Activated T-cell treated with anti-CD3 and anti-CD28 coated beads for 4 hours (primary cell): Measurements from ENCODE around the gene TARP.

Experiments
- DNase-seq: peaks from one replicate; pipeline ENCODE4 v3.0.0-alpha.2; 2020

Gene TARP

GRCh38 chr7:38273286-38273995 is at the start of gene TARP:
TSS of gene TARP (minus strand) at chr7:38273636.
- DNase-seq, result no peak

GRCh38 chr7:38323156-38323555 is 49.7 kb upstream of the TARP start:
- DNase-seq, result no peak

- DNase-seq, result no peak
Measured at GRCh38 chr7:38322461-38322860, 49.0 kb upstream of the TARP start.

GRCh38 chr7:38321967-38322366 is 48.5 kb upstream of the TARP start:
- DNase-seq, result no peak

GRCh38 chr7:38321515-38321944 is 48.1 kb upstream of the TARP start:
- DNase-seq, result no peak

GRCh38 chr7:38321050-38321449 is 47.6 kb upstream of the TARP start:
- no peak for DNase-seq

- DNase-seq, result no peak
Measured at GRCh38 chr7:38319873-38320272, 46.4 kb upstream of the TARP start.

- no peak for DNase-seq
Measured at GRCh38 chr7:38318803-38319416, 45.5 kb upstream of the TARP start.

- no peak for DNase-seq
Measured at GRCh38 chr7:38318241-38318640, 44.8 kb upstream of the TARP start.

- DNase-seq, result no peak
Measured at GRCh38 chr7:38317515-38317914, 44.1 kb upstream of the TARP start.

GRCh38 chr7:38316733-38317360 is 43.4 kb upstream of the TARP start:
- no peak for DNase-seq

GRCh38 chr7:38315410-38315809 is 42.0 kb upstream of the TARP start:
- no peak for DNase-seq

- DNase-seq, result no peak
Measured at GRCh38 chr7:38312821-38313220, 39.4 kb upstream of the TARP start.

GRCh38 chr7:38311329-38311937 is 38.0 kb upstream of the TARP start:
- no peak for DNase-seq

- DNase-seq, result no peak
Measured at GRCh38 chr7:38310591-38311101, 37.2 kb upstream of the TARP start.

- no peak for DNase-seq
Measured at GRCh38 chr7:38309555-38309954, 36.1 kb upstream of the TARP start.

- DNase-seq, result no peak
Measured at GRCh38 chr7:38308140-38308539, 34.7 kb upstream of the TARP start.

- no peak for DNase-seq
Measured at GRCh38 chr7:38307640-38308039, 34.2 kb upstream of the TARP start.

GRCh38 chr7:38306914-38307313 is 33.5 kb upstream of the TARP start:
- no peak for DNase-seq

- DNase-seq, result no peak
Measured at GRCh38 chr7:38306171-38306570, 32.7 kb upstream of the TARP start.

GRCh38 chr7:38303866-38304265 is 30.4 kb upstream of the TARP start:
- no peak for DNase-seq

GRCh38 chr7:38300175-38300574 is 26.7 kb upstream of the TARP start:
- no peak for DNase-seq

GRCh38 chr7:38299275-38299931 is 26.0 kb upstream of the TARP start:
- no peak for DNase-seq
